DOHH2 (cell line): ENCODE data around the gene USP10.

Experiments used
- EZH2phosphoT487 ChIP-seq: fragments of 200-600 bp; sonication (generic); IDR thresholded peaks from 2 replicates; pipeline ENCODE4 v1.6.1; 2017; ENCODE audit warnings: borderline replicate concordance, mild to moderate bottlenecking, antibody characterized with exemption, low read length, moderate library complexity, mixed read lengths
- TF ChIP-seq, protein P1 (sequence below): fragments of 200-600 bp; sonication (generic); IDR thresholded peaks from one replicate; pipeline ENCODE4 v1.5.1; 2014; ENCODE audit warnings: antibody characterized with exemption, mild to moderate bottlenecking, low read depth, low read length; ENCODE audit not compliant: poor library complexity, severe bottlenecking

DNA sequence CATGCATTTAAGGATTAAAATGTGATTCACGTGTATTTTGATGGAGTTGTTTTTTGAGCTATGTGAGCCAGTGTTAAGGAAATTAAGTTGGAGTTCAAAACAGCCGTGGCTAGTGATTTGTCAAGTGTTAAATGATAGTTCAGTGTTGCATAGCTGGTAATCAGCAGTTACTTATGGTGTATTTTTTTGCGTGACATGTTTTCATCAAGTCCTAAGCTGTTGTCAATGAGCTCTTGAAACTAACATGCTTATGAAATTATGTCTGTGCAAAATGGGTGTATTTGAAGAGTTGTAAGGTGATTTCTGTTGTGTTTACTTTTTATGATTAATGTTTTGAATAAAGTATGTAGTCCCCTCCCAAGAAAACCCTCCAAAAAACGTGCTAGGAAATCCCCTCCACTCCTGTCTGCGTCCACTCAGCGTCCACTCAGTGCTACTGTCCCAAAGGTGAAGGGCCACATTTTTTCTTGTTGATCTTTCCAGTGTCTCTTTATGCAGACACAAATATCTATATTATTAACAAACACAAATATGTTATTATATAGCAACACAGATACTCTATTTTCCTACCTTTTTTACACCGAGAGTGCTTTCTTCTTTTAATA is 30.0 kb downstream of the USP10 start:
- TF ChIP-seq, protein P1, sequence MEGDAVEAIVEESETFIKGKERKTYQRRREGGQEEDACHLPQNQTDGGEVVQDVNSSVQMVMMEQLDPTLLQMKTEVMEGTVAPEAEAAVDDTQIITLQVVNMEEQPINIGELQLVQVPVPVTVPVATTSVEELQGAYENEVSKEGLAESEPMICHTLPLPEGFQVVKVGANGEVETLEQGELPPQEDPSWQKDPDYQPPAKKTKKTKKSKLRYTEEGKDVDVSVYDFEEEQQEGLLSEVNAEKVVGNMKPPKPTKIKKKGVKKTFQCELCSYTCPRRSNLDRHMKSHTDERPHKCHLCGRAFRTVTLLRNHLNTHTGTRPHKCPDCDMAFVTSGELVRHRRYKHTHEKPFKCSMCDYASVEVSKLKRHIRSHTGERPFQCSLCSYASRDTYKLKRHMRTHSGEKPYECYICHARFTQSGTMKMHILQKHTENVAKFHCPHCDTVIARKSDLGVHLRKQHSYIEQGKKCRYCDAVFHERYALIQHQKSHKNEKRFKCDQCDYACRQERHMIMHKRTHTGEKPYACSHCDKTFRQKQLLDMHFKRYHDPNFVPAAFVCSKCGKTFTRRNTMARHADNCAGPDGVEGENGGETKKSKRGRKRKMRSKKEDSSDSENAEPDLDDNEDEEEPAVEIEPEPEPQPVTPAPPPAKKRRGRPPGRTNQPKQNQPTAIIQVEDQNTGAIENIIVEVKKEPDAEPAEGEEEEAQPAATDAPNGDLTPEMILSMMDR = no peak
- TF ChIP-seq EZH2phosphoT487 = no peak
